K562 (cell line): ENCODE data around the gene FZD4. TPM values are rescaled to one million over a fixed set of nuclear protein-coding genes. Genes with fewer than 3 reads are reported as not detected.
A peak's percentile ranks its signal among the peaks of the same experiment; 100 is the strongest.

Experiments
- ASH1L ChIP-seq: fragments of 450-650 bp; IDR thresholded peaks from 2 replicates; pipeline ENCODE4 v1.6.1; 2018; ENCODE audit warnings: borderline replicate concordance, mild to moderate bottlenecking, low read depth; ENCODE audit not compliant: partially characterized antibody
- CEBPG ChIP-seq, 3 experiments: fragments of 200-800 bp in 1 of 3; sonication (Bioruptor generic) in 1 of 3; sonication (generic) in 1 of 3; formaldehyde crosslinking in 1 of 3; IDR thresholded peaks in 2 of 3; conservative IDR thresholded peaks in 1 of 3; 2 replicates each; pipeline versions ENCODE4 v1.6.1 to v1.8.0; 2016 to 2022; ENCODE audit warnings: missing compliant biosample characterization in 2 of 3, missing genetic modification characterization in 2 of 3, mild to moderate bottlenecking in 1 of 3, missing genetic modification reagents in 1 of 3
- CTCFL ChIP-seq: IDR thresholded peaks from 2 replicates; pipeline ENCODE4 v1.6.1; 2011; ENCODE audit warnings: borderline replicate concordance, low read depth, mild to moderate bottlenecking, moderate library complexity, low read length; ENCODE audit not compliant: insufficient read depth, poor library complexity, severe bottlenecking
- DACH1 ChIP-seq: fragments of 450-650 bp; IDR thresholded peaks from 2 replicates; pipeline ENCODE4 v1.6.1; 2018; ENCODE audit not compliant: partially characterized antibody
- ELF2 ChIP-seq: fragments of 250-450 bp; sonication (Bioruptor Pico); IDR thresholded peaks from 2 replicates; pipeline ENCODE4 v1.5.0; 2021; ENCODE audit warnings: mild to moderate bottlenecking
- TAF9B ChIP-seq: fragments of 450-650 bp; IDR thresholded peaks from 2 replicates; pipeline ENCODE4 v1.6.1; 2018; ENCODE audit warnings: mild to moderate bottlenecking; ENCODE audit not compliant: partially characterized antibody
- TAL1 ChIP-seq: fragments of 450-650 bp; IDR thresholded peaks from 2 replicates; pipeline ENCODE4 v1.6.1; 2016; ENCODE audit warnings: mild to moderate bottlenecking
- ZFP36 ChIP-seq: fragments of 150-350 bp; IDR thresholded peaks from 2 replicates; pipeline ENCODE4 v1.6.1; 2018; ENCODE audit warnings: low read length, low read depth; ENCODE audit not compliant: partially characterized antibody
- ZNF263 ChIP-seq: sonication (generic); formaldehyde crosslinking; IDR thresholded peaks from 2 replicates; pipeline ENCODE4 v1.8.0; 2022; ENCODE audit warnings: mild to moderate bottlenecking, missing genetic modification reagents, borderline replicate concordance
- ZNF398 ChIP-seq: fragments of 250-450 bp; sonication (Bioruptor Pico); IDR thresholded peaks from 2 replicates; pipeline ENCODE4 v1.8.0; 2021; ENCODE audit warnings: moderate library complexity, mild to moderate bottlenecking, inconsistent platforms
- polyA plus RNA-seq, 8 experiments: library from polyadenylated mRNA; depleted of rRNA in 4 of 8; stranded (reverse) in 5 of 8; unstranded in 3 of 8; fragments of >200 nt; fragmentation: Nextera tagmentation in 2 of 8; fragmentation: Illumina TruSeq in 1 of 8; extraction: Ambion mirVana in 2 of 8; extraction: Trizol in 1 of 8; gene quantifications; 2 replicates each; pipeline versions ENCODE4 v1.2.1 to v1.2.3, GENCODE V29; 2011 to 2014; ENCODE audit warnings: inconsistent platforms in 1 of 8, missing spikeins in 1 of 8
- total RNA-seq, 7 experiments: library from RNA; depleted of rRNA in 6 of 7; stranded (reverse); fragments of >200 nt in 6 of 7; fragmentation: Illumina TruSeq in 2 of 7; extraction: Trizol in 2 of 7; gene quantifications; 2 replicates each; pipeline versions ENCODE4 v1.2.1 to v1.2.3, GENCODE V29; 2011 to 2021; ENCODE audit warnings: low replicate concordance in 1 of 7
- TF ChIP-seq, protein P1 (sequence below): fragments of 250-450 bp; sonication (Bioruptor Pico); IDR thresholded peaks from 2 replicates; pipeline ENCODE4 v1.4.0; 2020
- TF ChIP-seq, protein P2 (sequence below): sonication (generic); formaldehyde crosslinking; IDR thresholded peaks from 2 replicates; pipeline ENCODE4 v1.8.1; 2023; ENCODE audit warnings: mild to moderate bottlenecking, missing genetic modification reagents, moderate library complexity
- TF ChIP-seq, protein P3 (sequence below): sonication (generic); formaldehyde crosslinking; IDR thresholded peaks from 2 replicates; pipeline ENCODE4 v1.8.0; 2022; ENCODE audit warnings: missing genetic modification reagents, mild to moderate bottlenecking, borderline replicate concordance

Gene FZD4
- total and polyA plus RNA-seq, 9 of the 15 experiments (the other 6 are each of a cell fraction or from before 2014, with no cell fraction given), result 1.2 to 7.9 (median 5.8) TPM

DNA sequence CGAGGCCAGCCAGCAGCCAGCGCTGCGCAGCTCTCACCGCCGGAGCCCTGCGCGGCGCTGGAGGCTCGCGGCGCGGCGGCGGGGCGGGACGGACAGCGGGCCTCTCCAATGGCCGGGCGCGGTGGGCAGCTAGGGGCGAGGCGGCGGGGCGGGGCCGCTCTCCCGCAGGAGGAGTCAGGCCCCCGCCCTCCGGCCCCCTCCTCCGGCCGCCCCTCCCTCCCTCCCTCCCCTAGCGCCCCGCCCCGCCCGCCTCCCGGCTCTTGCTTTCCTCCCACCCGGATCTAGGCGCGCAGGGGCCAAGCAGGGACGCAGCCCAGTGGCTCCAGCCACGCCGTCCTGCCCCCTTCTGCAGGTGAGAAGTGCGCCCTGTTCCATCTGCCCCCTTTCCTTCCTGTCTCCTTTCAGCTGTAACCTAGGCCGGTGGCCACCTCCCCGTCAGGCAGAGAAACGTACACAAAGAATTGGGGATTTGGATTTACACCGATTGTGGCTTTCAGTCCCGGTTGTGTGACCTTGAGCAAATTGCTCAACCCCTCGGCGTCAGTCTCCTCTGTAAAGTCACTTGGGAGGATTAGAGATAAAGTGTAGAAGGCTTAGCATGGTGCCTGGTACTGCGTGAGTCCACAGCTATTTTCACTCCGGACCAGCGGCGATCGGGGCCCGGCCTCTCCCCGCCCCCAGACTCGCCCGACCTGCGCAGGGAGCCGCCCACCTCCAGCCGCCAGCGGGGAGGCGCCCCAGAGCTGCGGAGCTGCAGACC, at the start of gene FZD4 (continued):
- TF ChIP-seq ASH1L, result no peak
- TF ChIP-seq, protein P1, sequence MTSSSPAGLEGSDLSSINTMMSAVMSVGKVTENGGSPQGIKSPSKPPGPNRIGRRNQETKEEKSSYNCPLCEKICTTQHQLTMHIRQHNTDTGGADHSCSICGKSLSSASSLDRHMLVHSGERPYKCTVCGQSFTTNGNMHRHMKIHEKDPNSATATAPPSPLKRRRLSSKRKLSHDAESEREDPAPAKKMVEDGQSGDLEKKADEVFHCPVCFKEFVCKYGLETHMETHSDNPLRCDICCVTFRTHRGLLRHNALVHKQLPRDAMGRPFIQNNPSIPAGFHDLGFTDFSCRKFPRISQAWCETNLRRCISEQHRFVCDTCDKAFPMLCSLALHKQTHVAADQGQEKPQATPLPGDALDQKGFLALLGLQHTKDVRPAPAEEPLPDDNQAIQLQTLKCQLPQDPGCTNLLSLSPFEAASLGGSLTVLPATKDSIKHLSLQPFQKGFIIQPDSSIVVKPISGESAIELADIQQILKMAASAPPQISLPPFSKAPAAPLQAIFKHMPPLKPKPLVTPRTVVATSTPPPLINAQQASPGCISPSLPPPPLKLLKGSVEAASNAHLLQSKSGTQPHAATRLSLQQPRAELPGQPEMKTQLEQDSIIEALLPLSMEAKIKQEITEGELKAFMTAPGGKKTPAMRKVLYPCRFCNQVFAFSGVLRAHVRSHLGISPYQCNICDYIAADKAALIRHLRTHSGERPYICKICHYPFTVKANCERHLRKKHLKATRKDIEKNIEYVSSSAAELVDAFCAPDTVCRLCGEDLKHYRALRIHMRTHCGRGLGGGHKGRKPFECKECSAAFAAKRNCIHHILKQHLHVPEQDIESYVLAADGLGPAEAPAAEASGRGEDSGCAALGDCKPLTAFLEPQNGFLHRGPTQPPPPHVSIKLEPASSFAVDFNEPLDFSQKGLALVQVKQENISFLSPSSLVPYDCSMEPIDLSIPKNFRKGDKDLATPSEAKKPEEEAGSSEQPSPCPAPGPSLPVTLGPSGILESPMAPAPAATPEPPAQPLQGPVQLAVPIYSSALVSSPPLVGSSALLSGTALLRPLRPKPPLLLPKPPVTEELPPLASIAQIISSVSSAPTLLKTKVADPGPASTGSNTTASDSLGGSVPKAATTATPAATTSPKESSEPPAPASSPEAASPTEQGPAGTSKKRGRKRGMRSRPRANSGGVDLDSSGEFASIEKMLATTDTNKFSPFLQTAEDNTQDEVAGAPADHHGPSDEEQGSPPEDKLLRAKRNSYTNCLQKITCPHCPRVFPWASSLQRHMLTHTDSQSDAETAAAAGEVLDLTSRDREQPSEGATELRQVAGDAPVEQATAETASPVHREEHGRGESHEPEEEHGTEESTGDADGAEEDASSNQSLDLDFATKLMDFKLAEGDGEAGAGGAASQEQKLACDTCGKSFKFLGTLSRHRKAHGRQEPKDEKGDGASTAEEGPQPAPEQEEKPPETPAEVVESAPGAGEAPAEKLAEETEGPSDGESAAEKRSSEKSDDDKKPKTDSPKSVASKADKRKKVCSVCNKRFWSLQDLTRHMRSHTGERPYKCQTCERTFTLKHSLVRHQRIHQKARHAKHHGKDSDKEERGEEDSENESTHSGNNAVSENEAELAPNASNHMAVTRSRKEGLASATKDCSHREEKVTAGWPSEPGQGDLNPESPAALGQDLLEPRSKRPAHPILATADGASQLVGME (CRISPR knock-in tag), result no peak
- peak; percentile 65 for TF ChIP-seq ZFP36
- TF ChIP-seq ZNF263 (CRISPR knock-in tag), result no peak
- TF ChIP-seq ZNF398, result no peak
- no peak for TF ChIP-seq DACH1
- TF ChIP-seq, protein P2, sequence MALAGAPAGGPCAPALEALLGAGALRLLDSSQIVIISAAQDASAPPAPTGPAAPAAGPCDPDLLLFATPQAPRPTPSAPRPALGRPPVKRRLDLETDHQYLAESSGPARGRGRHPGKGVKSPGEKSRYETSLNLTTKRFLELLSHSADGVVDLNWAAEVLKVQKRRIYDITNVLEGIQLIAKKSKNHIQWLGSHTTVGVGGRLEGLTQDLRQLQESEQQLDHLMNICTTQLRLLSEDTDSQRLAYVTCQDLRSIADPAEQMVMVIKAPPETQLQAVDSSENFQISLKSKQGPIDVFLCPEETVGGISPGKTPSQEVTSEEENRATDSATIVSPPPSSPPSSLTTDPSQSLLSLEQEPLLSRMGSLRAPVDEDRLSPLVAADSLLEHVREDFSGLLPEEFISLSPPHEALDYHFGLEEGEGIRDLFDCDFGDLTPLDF (CRISPR knock-in tag), result no peak; the same call in 1 of the 2 replicates
- no peak for TF ChIP-seq TAF9B
- TF ChIP-seq CTCFL, result peak; percentile 10
- no peak; the same call in 1 of the 2 replicates for TF ChIP-seq CEBPG (CRISPR knock-in tag; IDR thresholded peaks at IDR 0.05)
- TF ChIP-seq CEBPG (tag; conservative IDR thresholded peaks at IDR 0.05 in 1 of 2, IDR thresholded peaks at IDR 0.05 in 1 of 2), result peak; percentile 51 to 68; a peak in 2 of 4 replicates
- TF ChIP-seq TAL1, result no peak; the same call in 1 of the 2 replicates
- peak; percentile 72 for TF ChIP-seq ELF2 (CRISPR knock-in tag)
- TF ChIP-seq, protein P3, sequence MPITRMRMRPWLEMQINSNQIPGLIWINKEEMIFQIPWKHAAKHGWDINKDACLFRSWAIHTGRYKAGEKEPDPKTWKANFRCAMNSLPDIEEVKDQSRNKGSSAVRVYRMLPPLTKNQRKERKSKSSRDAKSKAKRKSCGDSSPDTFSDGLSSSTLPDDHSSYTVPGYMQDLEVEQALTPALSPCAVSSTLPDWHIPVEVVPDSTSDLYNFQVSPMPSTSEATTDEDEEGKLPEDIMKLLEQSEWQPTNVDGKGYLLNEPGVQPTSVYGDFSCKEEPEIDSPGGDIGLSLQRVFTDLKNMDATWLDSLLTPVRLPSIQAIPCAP (CRISPR knock-in tag), result no peak
